ENCODE results near the gene SIPA1L3. TPM values are rescaled to one million over a fixed set of nuclear protein-coding genes. Genes with fewer than 3 reads are reported as not detected.

SIPA1L3 gene
- total and polyA plus RNA-seq, 2 experiments from 2014 or later, result 15.7 to 54.1 TPM

- Histone ChIP-seq H3K79me2 (replicated peaks; ENCODE audit: insufficient read depth) (no peaks in the 10 kb centered on the region), H3K4me2 (no peak overlapping the region), H3K4me3 (no peak overlapping the region), H3K27me3 (ENCODE audit: insufficient read depth) (no peaks in the 10 kb centered on the region), H4K20me1 (replicated peaks; ENCODE audit: insufficient read depth) (no peaks in the 10 kb centered on the region), H2AFZ (no peak overlapping the region), H3K36me3 (ENCODE audit: insufficient read depth) (no peaks in the 10 kb centered on the region), H3K9me2 (ENCODE audit: insufficient read depth) (peaks cover 10% of the 10 kb centered on the region), H3K27ac (ENCODE audit: low read depth) (peak overlapping the region; percentile 9; the same call in 1 of the 2 replicates), H3F3A (replicated peaks; ENCODE audit: low read depth) (no peaks in the 10 kb centered on the region), H3K4me1 (ENCODE audit: insufficient read depth) (no peaks in the 10 kb centered on the region)
- Mint-ChIP-seq H3K4me3 (no peak overlapping the region), H3K4me1 (peaks cover 3% of the 10 kb centered on the region; the same call in 1 of the 3 replicates), H3K9me3 (peaks cover 4% of the 10 kb centered on the region; the same call in 2 of the 3 replicates), H3K36me3 (ENCODE audit: low read depth) (no peaks in the 10 kb centered on the region; the same call in 2 of the 3 replicates), H3K27ac (no peak overlapping the region), H3K27me3 (ENCODE audit: insufficient read depth, low read depth, poor library complexity) (peaks cover 9% of the 10 kb centered on the region)
- DNase-seq (ENCODE audit: low spot score), result no peak
- TF ChIP-seq POLR2AphosphoS5 (IDR thresholded peaks at IDR 0.05; ENCODE audit: low read depth), result no peak
- TF ChIP-seq ZNF331 (CRISPR knock-in tag; IDR thresholded peaks at IDR 0.05; ENCODE audit: low read depth), result no peak
- TF ChIP-seq, protein P1, sequence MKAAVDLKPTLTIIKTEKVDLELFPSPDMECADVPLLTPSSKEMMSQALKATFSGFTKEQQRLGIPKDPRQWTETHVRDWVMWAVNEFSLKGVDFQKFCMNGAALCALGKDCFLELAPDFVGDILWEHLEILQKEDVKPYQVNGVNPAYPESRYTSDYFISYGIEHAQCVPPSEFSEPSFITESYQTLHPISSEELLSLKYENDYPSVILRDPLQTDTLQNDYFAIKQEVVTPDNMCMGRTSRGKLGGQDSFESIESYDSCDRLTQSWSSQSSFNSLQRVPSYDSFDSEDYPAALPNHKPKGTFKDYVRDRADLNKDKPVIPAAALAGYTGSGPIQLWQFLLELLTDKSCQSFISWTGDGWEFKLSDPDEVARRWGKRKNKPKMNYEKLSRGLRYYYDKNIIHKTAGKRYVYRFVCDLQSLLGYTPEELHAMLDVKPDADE (IDR thresholded peaks at IDR 0.05), result no peak
- no peak for TF ChIP-seq CREB1 (CRISPR knock-in tag; IDR thresholded peaks at IDR 0.05; ENCODE audit: low read depth)
- TF ChIP-seq EZH2 (IDR thresholded peaks at IDR 0.05; ENCODE audit: low read depth, unreplicated experiment), result no peak
- no peak for TF ChIP-seq ZNF462 (CRISPR knock-in tag; IDR thresholded peaks at IDR 0.05)
- TF ChIP-seq CTCF (conservative IDR thresholded peaks at IDR 0.05; ENCODE audit: low read depth in 2 of 2), result no peak
- TF ChIP-seq ZNF114 (CRISPR knock-in tag; IDR thresholded peaks at IDR 0.05), result no peak
- TF ChIP-seq EZH2phosphoT487 (IDR thresholded peaks at IDR 0.05; ENCODE audit: unreplicated experiment), result no peak
- no peak for TF ChIP-seq REST (IDR thresholded peaks at IDR 0.05; ENCODE audit: unreplicated experiment)
- no peak for TF ChIP-seq NANOG (IDR thresholded peaks at IDR 0.05; ENCODE audit: borderline replicate concordance)
- TF ChIP-seq JUNB (IDR thresholded peaks at IDR 0.05; ENCODE audit: unreplicated experiment), result no peak
- no peak for ATAC-seq
Measured at GRCh38 chr19:37896180-37896579, 10.8 kb upstream of the SIPA1L3 start.

Measured in GM23338 (cell line).